ENCODE data around the gene CSKMT. TPM values are rescaled to one million over a fixed set of nuclear protein-coding genes. Genes with fewer than 3 reads are reported as not detected.
"Not testable (repeated sequence)": the region's sequence is repeated elsewhere in the genome, so short reads cannot be mapped to it uniquely, and the experiment has no call there.

Gene CSKMT
- polyA plus RNA-seq, 1 donor from 2014 or later = 6.3 TPM

DNA sequence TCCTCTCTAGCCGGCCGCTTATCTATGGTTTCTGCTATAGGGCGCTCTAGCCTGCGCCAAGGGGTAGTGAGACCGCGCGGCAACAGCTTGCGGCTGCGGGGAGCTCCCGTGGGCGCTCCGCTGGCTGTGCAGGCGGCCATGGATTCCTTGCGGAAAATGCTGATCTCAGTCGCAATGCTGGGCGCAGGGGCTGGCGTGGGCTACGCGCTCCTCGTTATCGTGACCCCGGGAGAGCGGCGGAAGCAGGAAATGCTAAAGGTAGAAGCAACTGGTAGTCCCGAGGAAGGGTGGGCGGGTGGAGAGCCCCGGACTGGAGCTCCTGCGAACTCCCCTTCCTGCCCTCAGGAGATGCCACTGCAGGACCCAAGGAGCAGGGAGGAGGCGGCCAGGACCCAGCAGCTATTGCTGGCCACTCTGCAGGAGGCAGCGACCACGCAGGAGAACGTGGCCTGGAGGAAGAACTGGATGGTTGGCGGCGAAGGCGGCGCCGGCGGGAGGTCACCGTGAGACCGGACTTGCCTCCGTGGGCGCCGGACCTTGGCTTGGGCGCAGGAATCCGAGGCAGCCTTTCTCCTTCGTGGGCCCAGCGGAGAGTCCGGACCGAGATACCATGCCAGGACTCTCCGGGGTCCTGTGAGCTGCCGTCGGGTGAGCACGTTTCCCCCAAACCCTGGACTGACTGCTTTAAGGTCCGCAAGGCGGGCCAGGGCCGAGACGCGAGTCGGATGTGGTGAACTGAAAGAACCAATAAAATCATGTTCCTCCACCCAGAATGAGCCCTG is 6.7 kb downstream of the CSKMT start, which contains the start of the genes LBHD1 and UQCC3:
Gene LBHD1 (minus strand): TSS at position 660 of the 782 bp plus-strand sequence. CDS start 2,236 bp downstream, outside the sequence.
Gene UQCC3 (plus strand): TSS at position 66 of the 782 bp plus-strand sequence. CDS start 73 bp downstream, at position 139.
- Mint-ChIP-seq H3K27ac (peak within 1 kb of the TSS; percentile 94 to 99 (median 99)), H3K4me1 (peaks cover 21 to 29% (median 25%) of the 10 kb centered on the region in 3 donors), H3K9me3 (no peaks in the 10 kb centered on the region), H3K36me3 (peaks cover 2% of the 10 kb centered on the region), H3K4me3 (peak within 1 kb of the TSS; percentile 98 to 100 (median 100)), H3K27me3 (no peaks in the 10 kb centered on the region)

DNA sequence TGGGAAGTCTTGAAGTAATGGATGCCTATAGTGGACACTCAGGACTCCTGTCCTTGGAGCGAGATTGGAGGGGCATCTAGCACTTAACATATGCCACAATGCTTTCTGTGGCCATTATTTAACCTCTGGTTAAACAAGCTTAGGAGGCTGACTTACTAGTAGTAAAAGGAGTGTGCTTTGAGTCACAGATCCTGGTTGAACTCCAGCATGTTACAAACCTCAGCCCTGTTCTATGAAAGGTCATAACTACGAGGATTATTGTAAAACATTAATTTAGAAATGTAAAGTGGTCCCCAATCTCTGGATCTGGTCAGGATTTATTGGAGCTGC is 8.0 kb downstream of the CSKMT start:
- peaks cover 20 to 29% (median 27%) of the 10 kb centered on the region in 3 donors for H3K4me1 Mint-ChIP-seq
- H3K36me3 Mint-ChIP-seq = peaks cover 2% of the 10 kb centered on the region
- peak overlapping the region; percentile 12 to 99 (median 53) for H3K27ac Mint-ChIP-seq
- no peaks in the 10 kb centered on the region for H3K9me3 Mint-ChIP-seq
- no peaks in the 10 kb centered on the region for H3K27me3 Mint-ChIP-seq
- H3K4me3 Mint-ChIP-seq = peak overlapping the region in 3 of 4 donors; percentile 98 to 100 (median 100)

DNA sequence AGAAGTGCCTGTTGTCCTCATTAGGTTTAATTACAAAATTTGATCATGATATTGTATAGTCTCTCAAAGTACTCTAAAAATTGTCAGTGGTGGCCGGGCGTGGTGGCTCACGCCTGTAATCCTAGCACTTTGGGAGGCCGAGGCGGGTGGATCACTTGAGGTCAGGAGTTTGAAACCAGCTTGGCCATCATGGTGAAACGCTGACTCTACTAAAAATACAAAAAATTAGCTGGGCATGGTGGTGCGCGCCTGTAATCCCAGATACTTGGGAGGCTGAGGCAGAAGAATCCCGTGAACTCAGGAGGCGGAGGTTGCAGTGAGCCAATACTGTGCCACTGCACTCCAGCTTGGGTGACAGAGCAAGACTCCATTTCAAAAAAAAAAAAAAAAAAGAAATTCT is 10.3 kb downstream of the CSKMT start:
- H3K27ac Mint-ChIP-seq = peak overlapping the region in 1 of 3 donors; percentile 78
- not testable (repeated sequence) for H3K27me3 Mint-ChIP-seq

DNA sequence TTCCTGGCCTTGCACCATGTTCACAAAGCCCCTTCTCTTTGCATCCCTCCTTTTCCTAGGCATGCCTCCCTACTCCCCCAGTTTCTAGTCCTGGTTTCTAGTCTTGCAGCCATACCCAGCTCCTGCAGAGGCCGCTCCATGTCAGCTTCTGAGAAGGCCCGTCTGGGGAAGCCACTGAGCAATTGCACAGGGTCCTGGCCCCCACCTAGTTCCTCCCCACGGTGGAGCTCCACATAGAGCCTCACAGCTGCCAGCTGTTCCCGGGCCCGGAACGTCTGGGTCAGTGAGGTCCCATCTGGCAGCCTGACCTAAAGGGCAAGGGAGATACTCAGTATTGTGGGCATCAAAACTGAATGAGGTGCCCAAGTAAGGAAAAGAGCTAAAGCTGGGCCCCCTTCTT is 11.6 kb downstream of the CSKMT start:
- H3K4me3 Mint-ChIP-seq = peak overlapping the region; percentile 47 to 93 (median 84)
- H3K4me1 Mint-ChIP-seq = peaks cover 24 to 27% (median 25%) of the 10 kb centered on the region in 3 donors
- no peaks in the 10 kb centered on the region for H3K27me3 Mint-ChIP-seq
- peak overlapping the region; percentile 6 to 98 (median 92) for H3K27ac Mint-ChIP-seq
- peaks cover 3% of the 10 kb centered on the region for H3K36me3 Mint-ChIP-seq
- H3K9me3 Mint-ChIP-seq = no peaks in the 10 kb centered on the region

More for the DNA sequence above, 10.3 kb downstream of the CSKMT start:
- H3K9me3 Mint-ChIP-seq, H3K36me3 Mint-ChIP-seq: not testable (repeated sequence)
- Mint-ChIP-seq H3K4me1 (peaks cover 26 to 29% (median 26%) of the 10 kb centered on the region in 3 donors), H3K4me3 (peak overlapping the region in 2 of 4 donors; percentile 30 to 54)

DNA sequence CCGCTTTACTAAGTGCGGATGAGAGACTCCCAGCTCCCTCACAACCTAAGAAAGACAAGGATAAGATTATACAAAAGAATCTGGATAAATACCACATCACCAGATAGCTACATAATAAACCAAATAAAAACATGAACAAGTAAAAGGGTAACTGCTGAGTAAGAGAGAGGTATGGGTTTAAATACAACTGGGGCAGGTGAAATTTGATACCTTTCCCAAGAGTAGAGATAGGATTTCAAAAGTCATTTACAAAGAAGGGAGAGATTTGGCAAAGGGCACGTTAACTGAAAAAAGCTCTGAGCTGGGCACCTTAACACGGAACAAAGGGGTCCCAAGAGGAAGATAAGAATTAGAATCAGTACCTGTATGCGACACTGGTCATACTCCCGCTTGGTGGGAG is 12.0 kb downstream of the CSKMT start:
- H3K4me1 Mint-ChIP-seq = peaks cover 23 to 26% (median 23%) of the 10 kb centered on the region in 3 donors
- H3K27me3 Mint-ChIP-seq = no peaks in the 10 kb centered on the region
- peak overlapping the region; percentile 83 to 93 (median 88) for H3K4me3 Mint-ChIP-seq
- peaks cover 3% of the 10 kb centered on the region for H3K36me3 Mint-ChIP-seq
- H3K27ac Mint-ChIP-seq = peak overlapping the region; percentile 92 to 98 (median 96)
- no peaks in the 10 kb centered on the region for H3K9me3 Mint-ChIP-seq

DNA sequence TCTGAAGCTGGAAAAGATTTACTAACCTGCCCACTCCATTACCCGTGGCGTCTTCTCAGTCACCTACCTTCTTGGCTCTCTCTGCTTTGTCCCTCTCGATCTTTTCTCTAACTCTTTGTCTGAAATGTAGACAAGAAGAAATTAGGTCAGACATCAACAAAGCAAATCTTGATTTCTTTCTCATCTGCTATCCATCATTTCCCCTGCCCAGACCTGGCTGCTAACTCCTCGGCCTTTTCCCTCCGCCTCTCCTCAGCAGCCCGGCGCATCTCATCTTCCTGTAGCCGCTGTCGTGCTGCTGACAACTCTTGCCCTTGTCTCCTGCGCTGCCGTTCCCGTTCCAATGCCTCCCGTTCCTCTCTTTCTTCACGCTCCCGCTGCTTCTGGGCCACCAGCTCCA is 12.6 kb downstream of the CSKMT start:
- H3K9me3 Mint-ChIP-seq = no peaks in the 10 kb centered on the region
- H3K27ac Mint-ChIP-seq = peak overlapping the region; percentile 92 to 98 (median 96)
- H3K27me3 Mint-ChIP-seq = no peaks in the 10 kb centered on the region
- H3K4me1 Mint-ChIP-seq = peaks cover 22 to 24% (median 23%) of the 10 kb centered on the region in 3 donors
- peaks cover 3% of the 10 kb centered on the region for H3K36me3 Mint-ChIP-seq
- H3K4me3 Mint-ChIP-seq = peak overlapping the region; percentile 91 to 96 (median 94)

DNA sequence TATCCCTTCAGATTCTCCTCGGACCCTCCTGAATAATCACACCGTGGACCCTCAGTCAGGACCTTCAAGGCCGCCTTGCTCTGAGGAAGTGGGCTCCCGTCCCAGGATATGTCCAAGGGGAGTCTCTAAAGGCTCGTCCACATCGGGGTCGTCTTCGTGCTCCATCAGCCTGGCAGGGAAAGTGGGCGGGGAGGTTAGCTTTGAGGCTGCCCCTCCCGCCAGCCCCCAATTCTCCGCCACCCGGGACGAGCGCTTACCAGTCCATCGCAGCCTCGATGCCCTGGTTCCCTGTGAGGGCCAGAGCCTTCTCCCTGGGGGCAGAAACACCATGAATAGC is 13.3 kb downstream of the CSKMT start:
- peak overlapping the region; percentile 91 to 96 (median 94) for H3K4me3 Mint-ChIP-seq

DNA sequence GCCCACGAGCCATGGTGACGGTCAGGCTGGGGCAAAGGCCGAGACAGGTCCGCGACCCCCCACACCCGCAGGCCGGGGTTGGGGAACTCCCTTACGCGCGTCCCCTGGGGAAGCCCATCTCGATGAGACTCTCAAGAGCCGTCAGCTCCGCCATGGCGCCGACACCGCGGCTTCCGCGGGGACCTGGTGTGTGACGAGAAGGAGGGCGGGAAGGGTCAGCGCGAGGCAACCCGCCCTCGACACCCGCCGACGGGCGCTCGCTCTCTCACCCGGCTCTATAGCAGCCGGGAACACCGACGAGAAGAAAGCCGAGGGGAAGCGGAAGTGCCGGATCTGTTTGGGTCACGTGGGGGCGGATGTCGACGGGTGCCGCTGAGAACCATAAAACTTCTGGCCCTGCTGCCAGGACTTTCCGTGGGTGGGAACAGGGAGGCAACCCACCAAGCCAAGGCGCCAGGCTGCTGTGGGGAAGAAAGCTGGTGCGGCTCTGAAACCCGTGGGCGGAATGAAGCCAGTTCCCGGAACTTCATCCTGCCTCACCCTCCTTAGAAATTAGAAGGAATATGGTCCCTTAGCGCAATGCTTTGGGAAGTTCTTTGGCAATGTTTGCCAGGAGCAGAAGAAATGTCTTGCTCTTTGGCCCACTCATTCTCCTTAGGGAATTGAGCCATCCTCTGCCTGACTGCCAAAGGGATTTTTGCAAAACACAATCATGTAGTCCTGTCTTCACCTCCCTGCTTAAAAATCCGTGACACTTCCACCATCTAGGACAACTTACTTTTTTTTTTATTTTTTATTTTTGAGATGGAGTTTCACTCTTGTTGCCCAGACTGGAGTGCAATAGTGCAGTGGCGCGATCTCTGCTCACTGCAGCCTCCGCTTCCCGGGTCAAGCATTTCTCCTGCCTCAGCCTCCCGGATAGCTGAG is 13.9 kb downstream of the CSKMT start, which contains the start of gene UBXN1:
Gene UBXN1 (minus strand): TSS at position 304 of the 927 bp plus-strand sequence. CDS start 150 bp downstream, at position 154.
- Mint-ChIP-seq H3K27me3 (no peaks in the 10 kb centered on the region), H3K36me3 (peaks cover 3% of the 10 kb centered on the region), H3K4me3 (peak within 1 kb of the TSS; percentile 91 to 96 (median 94)), H3K27ac (peak within 1 kb of the TSS; percentile 92 to 98 (median 96)), H3K9me3 (no peaks in the 10 kb centered on the region), H3K4me1 (peaks cover 20 to 23% (median 21%) of the 10 kb centered on the region in 3 donors)

More for the DNA sequence above, 13.3 kb downstream of the CSKMT start:
- H3K4me1 Mint-ChIP-seq = peaks cover 21 to 23% (median 22%) of the 10 kb centered on the region in 3 donors
- peaks cover 3% of the 10 kb centered on the region for H3K36me3 Mint-ChIP-seq
- H3K27me3 Mint-ChIP-seq = no peaks in the 10 kb centered on the region
- no peaks in the 10 kb centered on the region for H3K9me3 Mint-ChIP-seq
- peak overlapping the region; percentile 92 to 98 (median 96) for H3K27ac Mint-ChIP-seq

DNA sequence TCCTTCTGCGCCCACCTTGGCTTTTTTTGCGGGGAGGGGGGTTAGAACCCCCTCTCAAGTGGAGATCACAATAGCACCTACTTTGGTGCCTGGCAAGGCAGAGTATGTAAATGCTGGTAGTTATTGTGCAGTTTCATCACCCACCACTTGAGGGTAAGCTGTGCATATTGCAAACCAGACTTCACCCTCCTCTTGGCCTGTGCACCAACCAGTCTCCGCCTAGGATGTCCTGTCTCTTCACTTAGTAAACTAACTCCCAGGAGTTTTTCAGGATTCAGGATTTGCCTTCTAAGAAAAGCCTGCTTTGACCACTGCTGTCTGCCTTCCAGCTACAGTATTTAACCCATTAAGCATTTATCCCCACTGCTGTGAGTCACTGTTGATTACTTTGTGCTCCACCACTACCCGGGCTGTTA is 15.7 kb downstream of the CSKMT start:
- H3K36me3 Mint-ChIP-seq = peaks cover 1% of the 10 kb centered on the region
- H3K27ac Mint-ChIP-seq = peak overlapping the region; percentile 43 to 73 (median 64)

DNA sequence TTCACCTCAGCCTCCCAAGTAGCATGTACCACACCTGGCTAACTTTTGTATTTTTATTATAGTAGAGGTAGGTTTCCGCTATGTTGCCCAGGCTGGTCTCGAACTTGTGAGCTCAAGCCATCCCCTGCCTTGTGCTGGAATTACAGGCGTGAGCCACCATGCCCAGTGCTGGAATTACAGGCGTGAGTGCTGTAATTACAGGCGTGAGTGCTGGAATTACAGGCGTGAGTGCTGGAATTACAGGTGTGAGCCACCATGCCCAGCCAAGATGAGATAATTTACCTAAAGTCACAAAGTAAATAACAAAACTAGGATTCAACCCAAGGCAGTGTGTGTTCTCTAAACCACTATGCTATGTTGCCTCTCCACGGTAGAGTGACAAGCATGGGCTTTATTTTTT is 17.4 kb downstream of the CSKMT start:
- Mint-ChIP-seq H3K27ac (no peak overlapping the region), H3K4me3 (no peak overlapping the region), H3K4me1 (peaks cover 13 to 15% (median 15%) of the 10 kb centered on the region in 3 donors)

More for the DNA sequence above, 15.7 kb downstream of the CSKMT start:
- Mint-ChIP-seq H3K4me3 (peak overlapping the region; percentile 66 to 84 (median 74)), H3K9me3 (no peaks in the 10 kb centered on the region), H3K27me3 (no peaks in the 10 kb centered on the region), H3K4me1 (peaks cover 19% of the 10 kb centered on the region in 3 donors)

DNA sequence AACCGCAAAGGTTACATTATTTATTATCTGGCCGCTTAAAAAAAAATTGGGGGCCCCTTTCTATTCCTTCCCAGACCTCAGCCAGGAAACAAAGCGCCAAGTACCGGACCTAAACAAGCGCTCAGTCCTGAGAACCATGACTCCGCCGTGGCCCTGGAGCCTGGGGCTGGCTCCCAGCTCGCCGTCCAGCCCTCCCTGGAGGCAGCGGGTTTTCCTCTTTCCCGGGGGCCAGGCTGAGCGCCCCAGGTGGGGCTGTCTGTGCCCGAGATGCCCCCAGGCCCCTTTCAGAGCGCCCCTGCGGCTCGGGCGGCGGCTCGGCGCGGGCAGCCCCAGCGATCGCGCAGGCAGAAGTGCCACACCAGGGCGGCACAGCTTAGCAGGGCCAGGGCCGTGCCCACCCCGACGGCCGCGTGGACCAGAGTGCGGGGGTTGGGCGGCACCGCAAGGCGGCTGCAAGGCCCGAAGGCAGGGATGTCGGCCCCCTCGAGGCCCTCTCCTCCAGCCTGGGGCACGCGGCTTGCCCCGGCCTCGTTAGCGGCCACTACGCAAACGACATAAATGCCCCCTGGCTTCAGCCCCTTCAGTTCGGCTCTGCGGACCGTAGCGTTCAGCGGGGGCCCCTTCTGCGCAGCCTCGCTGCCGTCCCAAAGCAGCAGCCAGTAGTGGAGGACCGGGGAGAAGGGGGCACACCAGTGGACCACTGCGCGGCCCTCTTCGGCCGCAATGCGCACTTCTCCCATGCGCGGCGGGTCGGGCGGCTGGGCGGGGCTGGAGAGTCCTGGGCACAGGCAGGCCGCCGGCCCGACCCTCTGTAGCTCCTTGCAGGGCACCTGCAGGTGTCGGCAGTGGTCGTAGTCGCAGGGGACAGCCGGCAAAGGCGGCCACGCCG is 22.6 kb downstream of the CSKMT start:
- Mint-ChIP-seq H3K27ac (no peak overlapping the region), H3K4me3 (no peak overlapping the region), H3K9me3 (no peaks in the 10 kb centered on the region), H3K4me1 (peaks cover 0 to 3% (median 0%) of the 10 kb centered on the region in 3 donors), H3K36me3 (no peaks in the 10 kb centered on the region), H3K27me3 (peaks cover 4% of the 10 kb centered on the region)

More for the DNA sequence above, 17.4 kb downstream of the CSKMT start:
- H3K9me3 Mint-ChIP-seq = no peaks in the 10 kb centered on the region
- H3K36me3 Mint-ChIP-seq = peaks cover 1% of the 10 kb centered on the region
- H3K27me3 Mint-ChIP-seq = peaks cover 2% of the 10 kb centered on the region

DNA sequence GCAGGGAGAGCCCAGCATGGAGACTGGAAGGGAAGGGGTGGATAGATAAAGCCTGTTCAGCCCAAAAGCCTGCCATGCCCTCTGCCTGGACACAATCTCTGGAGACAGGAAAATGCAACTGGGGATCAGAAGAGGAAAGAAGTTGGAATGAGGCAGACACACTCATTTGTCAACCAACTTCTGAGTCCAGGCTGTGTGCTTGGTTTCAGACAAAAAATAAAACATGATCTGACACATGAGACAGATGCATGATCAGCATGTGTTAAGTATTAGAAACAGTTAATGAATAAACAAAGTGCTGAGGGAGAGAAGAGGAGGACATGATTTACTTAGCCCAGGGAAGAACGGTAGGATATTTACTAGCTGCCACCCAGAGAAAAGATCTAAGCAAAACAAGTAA is 23.4 kb downstream of the CSKMT start:
- no peak overlapping the region for H3K4me3 Mint-ChIP-seq
- no peak overlapping the region for H3K27ac Mint-ChIP-seq

DNA sequence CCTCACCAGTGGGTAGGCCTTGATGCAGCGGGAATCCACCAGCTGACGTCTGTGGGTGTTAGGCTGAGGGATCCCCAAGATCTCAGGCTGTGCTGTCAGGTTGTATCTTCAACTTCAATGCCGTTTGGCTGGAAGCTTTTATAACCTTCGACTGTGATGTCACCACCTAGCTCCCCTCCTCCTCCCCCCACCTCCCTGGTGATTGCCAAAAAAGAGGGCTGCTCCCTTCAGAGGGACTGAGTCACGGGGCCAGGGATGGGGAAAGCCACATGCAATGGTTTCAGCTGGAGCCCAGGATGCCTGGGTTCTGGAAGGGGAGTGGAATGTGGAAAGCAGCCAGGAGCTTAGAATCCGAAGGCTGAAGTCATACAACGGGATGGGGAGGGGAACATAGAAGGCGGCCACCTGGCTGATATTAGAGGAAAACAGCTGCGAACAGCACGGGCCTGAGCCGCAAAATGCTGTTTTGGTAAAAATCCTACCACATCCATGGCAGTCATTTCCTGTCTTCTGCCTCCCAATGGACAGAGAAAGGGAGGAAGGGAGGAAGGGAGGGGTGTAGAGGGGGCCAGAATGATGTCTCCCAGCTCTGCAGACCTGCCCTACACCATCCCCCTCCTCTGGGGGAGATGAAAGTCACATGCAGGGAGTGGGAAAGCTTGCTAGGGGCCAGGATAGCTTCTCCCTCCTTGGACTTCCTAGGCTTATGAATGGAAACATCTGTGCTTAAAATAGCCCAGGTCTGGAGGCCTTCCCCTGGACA is 24.5 kb downstream of the CSKMT start, which contains the start of gene LRRN4CL:
Gene LRRN4CL (minus strand): TSS at position 110 of the 763 bp plus-strand sequence. CDS start 1,022 bp downstream, outside the sequence.
- peaks cover under 1 to 3% (median under 1%) of the 10 kb centered on the region in 3 donors for H3K4me1 Mint-ChIP-seq
- H3K36me3 Mint-ChIP-seq = no peaks in the 10 kb centered on the region
- no peak within 1 kb of the TSS for H3K4me3 Mint-ChIP-seq
- peaks cover 4% of the 10 kb centered on the region for H3K27me3 Mint-ChIP-seq
- no peak within 1 kb of the TSS for H3K27ac Mint-ChIP-seq
- H3K9me3 Mint-ChIP-seq = no peaks in the 10 kb centered on the region

More for the DNA sequence above, 23.4 kb downstream of the CSKMT start:
- Mint-ChIP-seq H3K27me3 (peaks cover 4% of the 10 kb centered on the region), H3K36me3 (no peaks in the 10 kb centered on the region), H3K4me1 (peaks cover 0 to 3% (median 0%) of the 10 kb centered on the region in 3 donors), H3K9me3 (no peaks in the 10 kb centered on the region)

Measured in IgD-negative memory B cell (primary cell).